DMS 273 (cell line): Measurements from ENCODE around the gene GDF10.

Experiments
- DNase-seq: peaks from one replicate; lab custom pipeline; 2025; ENCODE audit not compliant: unreplicated experiment; lab: John Stamatoyannopoulos, UW

Gene GDF10

GRCh38 chr10:47269294-47269693 is 30.7 kb upstream of the GDF10 start:
- DNase-seq = no peak

DNA sequence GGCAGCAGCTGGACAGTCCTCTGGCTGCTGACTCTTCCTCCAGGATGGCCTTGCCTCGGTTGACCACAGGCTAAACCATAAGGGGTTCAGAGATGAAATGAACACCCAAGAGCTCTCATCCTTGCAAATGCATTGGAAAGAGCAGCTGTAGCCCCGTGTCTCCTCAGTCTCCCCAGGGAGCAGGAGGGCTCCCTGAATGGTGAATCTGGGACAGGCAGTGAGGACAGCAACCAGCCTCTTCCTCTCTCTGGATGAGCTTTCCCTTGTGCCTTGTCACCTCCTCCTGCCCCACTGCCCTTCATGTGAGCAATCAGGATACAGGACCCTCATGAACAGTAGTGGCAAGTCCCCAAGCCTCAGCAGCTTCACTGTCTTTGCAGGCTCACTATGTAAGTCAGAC is 23.9 kb upstream of the GDF10 start:
- no peak for DNase-seq

DNA sequence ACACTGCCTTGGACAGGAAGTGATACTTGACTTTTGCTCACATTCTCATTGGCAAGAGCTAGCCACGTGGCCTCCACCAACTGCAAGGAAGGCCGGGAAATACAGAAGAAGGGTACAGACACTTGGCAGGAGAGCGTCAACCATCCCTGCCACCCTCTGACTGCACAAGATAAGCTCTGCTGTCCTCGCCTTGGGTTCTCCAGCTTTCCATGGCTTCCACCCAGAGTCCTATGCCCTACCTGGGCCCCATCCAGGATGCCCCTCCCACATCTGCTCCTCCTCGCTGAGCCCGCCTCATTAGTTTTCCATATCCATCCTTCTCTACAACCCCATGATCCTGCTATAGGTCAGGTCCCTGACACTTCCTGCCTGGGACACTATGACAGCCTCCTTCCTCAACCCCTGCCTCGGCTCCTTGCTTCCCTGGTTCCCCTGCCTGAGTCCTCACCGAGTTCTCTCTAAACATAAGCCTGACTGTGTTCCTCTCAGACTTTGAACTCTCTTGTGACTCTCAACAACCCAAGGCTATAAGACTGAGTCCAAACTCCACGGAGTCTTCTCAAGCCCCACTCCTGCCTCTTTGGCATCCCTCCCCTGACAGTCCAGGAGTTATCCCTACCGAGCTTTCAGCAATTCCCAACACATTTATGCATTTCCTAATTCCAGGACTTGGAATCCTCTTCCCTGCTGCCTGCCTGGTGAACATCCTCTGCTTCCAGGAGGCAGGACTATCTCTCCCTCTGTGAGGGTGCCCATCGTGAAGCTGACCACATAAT is 23.2 kb upstream of the GDF10 start:
- no peak for DNase-seq

- DNase-seq = no peak
Observed at GRCh38 chr10:47277352-47278151, 22.4 kb upstream of the GDF10 start.

GRCh38 chr10:47278152-47278473 is 21.9 kb upstream of the GDF10 start:
- DNase-seq = no peak

DNA sequence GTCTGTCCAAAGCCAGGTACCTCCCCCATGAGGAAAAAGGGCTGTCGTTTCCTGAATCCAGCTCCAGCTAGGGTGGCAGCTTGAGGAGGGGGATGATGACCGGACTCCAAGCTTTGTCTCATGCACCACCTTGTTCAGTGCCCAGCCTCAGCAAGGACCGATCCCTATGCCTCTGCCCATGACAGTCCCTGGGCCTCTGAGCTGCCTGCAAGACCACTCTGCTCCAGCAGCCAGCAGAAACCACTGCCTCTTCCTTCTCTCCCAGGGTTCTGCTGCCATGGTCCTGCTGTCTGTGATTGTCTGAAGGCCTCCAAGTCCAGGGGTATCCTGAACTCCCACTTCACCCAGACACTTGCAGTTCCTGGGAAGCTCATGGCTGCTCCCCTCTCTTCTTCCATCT is 21.3 kb upstream of the GDF10 start:
- DNase-seq = no peak

- DNase-seq = no peak
Observed at GRCh38 chr10:47279276-47279675, 20.7 kb upstream of the GDF10 start.

- no peak for DNase-seq
Observed at GRCh38 chr10:47282005-47282656, 17.9 kb upstream of the GDF10 start.

DNA sequence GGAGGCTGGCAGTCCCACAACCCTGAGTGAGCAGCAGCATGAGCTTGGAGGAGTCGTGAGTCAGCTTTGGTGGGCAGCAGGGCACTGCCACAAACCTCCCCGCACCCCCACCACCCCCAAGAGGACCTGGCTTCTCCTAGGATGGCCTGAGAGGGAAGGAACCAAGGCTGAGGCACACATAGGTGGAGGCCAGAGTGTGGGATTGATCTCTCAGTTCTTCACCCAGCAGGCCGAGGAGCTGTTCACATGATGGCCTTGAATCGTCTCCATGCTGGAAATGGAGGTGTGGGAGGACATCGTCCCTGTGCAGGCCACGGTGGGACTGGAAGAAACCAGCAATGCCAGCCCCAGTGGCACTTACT is 17.4 kb upstream of the GDF10 start:
- no peak for DNase-seq

DNA sequence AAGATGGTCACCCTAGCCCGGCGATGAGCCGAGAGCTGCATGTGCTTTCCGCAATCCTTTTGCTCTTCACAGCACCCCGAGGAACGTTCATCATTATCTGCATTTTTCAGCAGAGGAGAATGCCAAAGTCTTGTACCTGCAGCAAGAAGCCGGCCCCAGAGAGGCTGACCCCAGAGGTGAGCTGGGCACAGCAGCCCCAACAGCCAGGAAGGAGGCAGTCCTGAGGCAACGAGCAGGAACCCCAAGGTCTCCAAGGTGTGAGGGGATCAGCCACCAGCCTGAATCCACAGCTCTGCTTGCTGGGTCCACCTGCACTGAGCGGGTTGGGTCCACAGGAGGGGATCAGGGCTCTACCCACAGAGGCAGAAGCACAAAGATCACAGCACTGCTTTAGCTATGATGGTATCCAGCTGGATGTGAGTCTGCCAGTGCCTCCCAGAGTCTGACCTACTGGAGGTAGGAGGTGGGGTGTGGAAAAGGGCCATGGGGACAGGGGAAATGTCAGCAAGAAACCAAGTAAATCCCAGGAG is 16.8 kb upstream of the GDF10 start:
- DNase-seq = no peak

- no peak for DNase-seq
Observed at GRCh38 chr10:47283848-47284247, 16.1 kb upstream of the GDF10 start.

DNA sequence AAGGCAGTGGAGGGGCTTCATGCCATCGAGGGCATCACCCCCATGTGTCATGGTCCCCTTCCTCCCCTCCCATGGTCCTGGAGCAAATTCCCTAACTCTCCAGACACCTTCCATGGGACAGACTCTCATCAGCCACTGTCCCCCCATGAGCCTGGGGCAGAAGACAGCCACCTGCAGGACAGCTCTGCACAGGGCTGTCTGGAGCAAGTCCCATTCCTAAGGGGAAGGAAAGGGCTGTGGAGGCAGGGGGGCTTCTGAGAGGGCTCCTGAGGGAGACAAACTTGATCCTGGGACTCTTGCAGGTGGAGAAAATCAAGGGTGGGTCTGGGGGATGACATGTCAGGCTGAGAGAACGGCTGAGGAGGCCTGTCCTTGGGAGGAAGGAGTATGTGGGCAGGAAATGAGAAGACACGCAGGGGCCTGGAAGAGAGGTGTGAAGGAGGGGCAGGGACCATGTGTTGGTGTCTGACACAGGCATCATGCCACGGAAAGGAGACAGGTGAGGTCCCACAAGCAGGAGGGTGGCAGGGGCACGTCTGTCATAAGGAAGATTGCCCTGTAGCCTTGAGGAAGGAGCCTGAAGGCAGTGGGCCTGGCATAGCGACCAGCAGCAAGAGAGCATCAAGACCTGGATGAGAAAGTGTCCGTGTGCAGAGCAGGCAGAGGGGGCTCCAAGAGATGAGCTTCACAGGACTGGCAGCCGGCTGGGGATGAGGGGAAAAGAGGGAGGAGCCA is 14.4 kb upstream of the GDF10 start:
- no peak for DNase-seq

- DNase-seq = no peak
Observed at GRCh38 chr10:47286116-47286505, 13.9 kb upstream of the GDF10 start.

DNA sequence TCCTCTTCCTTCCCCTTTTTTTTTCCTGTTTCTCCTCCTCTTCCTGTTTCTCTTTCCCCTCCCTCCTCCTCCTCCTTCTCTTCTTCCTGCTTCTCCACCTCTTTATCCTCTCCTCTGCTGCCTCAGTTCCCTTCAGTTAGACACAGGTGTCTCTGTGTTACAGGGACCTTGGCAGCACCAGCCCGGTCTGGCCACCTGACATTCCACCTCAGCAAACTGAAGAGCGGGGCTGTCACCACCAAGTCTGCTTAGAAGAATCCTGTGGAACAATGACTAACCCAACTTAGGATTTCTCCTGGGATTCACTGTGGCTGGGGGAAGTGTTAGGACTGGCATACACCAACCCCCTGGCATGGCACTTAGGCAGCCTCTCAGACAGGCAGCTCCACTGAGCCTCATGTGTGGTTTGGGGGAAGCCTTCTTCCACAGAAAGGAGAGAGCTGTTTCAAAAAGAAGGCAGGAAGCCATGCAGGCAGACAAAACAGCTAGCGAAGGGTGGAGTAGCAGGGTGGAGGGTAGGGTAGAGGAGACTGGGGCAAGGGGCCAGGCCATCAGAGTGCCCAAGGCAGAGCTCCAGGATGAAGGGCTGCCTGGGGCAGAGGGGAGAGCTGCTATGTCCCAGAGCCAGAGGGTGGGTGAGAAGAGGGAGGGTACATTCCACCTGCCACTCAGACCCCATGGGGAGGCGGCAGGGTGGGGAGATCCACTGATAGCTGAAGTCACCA is 13.2 kb upstream of the GDF10 start:
- DNase-seq = no peak

DNA sequence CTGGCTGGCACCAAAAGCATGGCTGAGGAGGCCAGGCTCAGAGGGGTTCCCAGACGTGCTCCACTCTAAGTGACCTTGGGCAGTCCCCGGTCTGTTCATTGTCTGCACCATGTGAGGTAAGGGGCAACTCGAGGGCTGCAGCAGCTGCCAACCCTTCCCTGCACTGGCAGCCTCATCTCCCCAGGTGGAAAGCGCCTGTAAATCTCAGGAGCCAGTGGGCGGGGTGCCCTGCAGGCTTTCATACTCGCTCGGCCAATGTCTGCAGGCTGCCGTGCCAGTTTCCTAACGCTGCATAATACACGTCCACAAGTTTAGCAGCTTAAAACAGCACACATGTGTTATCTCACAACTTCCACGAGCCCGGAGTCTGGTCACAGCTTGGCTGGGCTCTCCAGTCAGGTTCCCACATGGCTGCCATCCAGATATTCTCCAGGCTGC is 12.6 kb upstream of the GDF10 start:
- no peak for DNase-seq

- no peak for DNase-seq
Observed at GRCh38 chr10:47287805-47288204, 12.2 kb upstream of the GDF10 start.

GRCh38 chr10:47288236-47288635 is 11.8 kb upstream of the GDF10 start:
- no peak for DNase-seq

- no peak for DNase-seq
Observed at GRCh38 chr10:47288916-47289495, 11.0 kb upstream of the GDF10 start.

DNA sequence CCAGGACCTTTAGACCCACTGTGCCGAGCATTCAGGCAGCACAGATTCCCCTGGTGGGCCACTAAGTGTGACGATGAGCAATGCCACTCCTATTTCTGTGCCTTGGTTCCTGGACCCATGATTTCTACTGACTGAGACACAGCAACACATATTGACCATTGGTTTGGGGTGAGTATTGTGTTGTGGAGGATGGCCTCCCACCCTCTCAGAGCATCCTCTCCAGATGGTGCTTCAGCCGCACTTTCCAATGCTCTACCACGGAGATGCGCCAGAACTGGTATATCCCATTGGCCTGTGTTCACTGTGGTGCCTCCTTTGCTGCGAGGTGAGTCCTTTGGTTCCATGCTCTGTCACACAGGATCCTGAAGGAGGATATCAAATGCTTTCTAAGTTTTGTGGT is 10.1 kb upstream of the GDF10 start:
- DNase-seq = no peak

DNA sequence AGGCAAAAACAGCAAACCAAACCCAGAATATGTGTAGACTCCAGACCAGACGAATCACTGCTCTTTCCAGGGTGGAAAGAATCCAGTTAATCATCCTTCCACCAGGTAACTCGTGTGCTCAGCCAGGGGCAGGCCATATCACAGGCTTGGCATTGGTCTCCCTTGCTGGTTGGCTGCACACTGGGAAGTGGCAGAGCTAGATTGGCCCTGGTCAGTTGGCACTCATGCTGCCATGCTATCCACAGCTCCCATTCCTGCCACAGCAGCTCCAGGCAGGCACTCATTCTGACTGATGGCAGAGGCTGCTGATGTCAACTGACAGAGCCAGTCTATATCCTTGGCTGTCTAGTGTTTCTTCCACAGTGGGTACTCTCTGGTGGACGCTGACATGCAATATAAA is 9.7 kb upstream of the GDF10 start:
- no peak for DNase-seq
